GM18858 (cell line): ENCODE data around the gene MYOG.

Experiments
- ATAC-seq: cut with Tn5 transposase; IDR thresholded peaks from one replicate; pipeline ENCODE4 v1.9.1; 2021; ENCODE audit not compliant: unreplicated experiment

MYOG gene

DNA sequence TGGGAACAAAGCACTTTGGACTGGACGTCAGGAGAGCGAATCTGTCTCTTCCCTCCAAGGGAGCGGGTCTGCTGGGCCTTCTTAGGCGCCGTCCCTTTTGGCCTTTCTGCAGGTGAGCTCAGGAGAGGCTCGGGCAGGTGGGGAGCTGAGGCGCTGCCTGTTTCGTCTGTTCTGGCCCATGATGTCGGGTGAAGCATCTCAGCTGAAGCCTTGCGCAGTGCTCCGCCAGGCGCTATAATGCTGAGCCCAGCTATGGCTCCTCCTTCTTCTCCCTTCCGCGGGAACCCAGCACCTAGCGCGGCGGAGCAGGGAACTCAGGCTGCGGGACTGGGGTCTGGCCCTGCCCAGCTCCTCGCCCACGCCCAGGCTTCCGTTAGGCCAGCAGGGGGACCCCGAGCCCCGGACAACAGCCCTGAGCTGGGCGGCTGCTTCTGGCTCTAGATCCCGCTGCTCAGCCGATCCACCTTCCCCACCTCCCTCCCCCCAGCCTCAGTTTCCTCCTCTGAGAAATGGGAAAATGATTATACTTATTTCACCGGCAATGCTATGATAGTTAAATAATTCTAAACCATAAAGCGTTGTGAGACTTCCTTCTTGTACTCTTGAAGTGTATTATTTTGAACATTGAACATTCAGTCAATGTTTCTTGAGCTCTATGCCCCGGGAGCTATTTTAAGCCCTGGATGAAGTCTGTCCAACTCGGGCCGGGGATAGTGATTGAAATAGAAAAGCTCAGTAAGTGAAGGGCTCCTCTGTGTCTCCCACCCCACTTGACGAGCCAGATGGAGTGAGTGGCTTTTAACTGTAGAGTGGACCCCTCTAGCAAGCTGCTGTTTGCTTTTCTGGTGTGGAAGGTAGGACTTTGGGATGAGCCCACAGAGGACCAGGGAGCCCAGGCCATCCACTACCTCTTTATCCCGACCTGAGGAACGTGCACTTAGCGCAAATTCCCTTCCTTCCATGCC, 32.1 kb upstream of the MYOG start:
- ATAC-seq, result no peak

DNA sequence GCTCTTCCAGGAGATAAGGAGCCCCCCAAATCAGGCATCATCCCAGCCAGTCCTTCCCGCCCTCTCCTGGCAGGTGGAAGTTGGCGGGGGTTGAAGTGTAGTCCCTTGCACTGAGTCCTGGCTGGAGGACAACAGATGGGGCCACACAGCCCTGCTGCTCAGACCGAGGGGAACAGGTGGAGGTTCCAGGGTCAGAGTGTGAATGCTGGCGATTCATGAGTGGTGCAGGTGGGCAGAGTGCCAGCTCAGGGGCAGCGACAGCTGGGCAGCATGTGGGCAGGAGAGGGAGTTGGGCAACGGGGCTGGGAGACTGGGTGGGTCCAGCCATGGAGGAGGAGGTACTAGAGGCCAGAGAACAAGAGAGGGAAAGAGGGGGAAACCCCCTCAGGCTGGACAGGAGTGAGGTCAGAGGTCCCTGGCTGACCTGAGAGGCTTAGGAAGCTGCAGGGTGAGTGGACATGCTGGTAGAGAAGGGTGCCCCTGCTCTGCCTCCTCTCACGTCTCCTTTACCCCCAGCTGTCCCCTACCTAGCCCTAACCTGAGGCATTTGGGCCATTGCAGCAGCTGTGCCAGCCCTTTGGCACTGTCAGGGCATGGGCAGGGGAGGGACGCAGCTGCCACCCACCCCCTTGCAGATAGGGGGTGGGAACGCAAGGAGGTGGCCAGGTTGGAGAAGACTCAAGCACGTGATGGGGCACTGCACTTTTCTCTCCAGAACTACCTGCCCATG, 30.4 kb upstream of the MYOG start:
- no peak for ATAC-seq

DNA sequence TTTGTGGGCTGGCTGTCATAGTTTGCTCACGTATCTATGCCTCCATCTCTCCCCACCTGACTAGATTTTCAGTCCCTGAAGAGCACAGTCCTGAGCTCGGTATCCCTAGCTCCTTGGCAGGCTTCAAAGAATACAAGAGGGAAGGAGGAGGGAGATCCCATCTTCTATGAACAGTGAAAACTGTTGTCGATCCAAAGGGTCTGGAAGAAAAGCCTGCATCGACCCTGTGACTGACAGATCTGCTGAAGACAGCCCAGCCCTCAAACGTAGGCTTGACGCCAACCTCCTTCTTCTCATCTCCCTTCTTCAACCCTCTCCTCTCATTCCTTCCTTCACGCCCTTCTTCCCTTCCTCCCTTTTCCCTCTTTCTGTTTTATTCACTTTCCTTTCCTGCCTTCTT, 28.4 kb upstream of the MYOG start:
- no peak for ATAC-seq

DNA sequence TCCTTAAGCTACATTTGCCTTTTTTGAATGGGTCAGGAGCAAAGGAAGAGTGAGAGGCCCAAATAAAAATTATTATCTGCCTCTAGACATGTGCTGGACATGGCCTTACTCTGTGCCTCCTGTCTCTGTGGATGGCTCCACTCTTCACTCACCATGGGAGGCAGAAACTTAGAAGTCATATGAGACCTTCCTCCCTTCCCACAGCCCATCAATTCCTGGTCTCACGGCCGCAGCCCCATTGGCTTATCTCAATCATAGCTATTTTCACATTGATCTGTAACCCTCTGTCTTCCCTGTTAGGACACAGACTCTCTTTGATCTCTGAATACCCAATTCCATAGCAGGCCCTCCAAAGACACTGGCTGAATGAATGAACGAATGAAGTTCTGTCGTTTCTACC, 27.5 kb upstream of the MYOG start:
- ATAC-seq, result no peak

DNA sequence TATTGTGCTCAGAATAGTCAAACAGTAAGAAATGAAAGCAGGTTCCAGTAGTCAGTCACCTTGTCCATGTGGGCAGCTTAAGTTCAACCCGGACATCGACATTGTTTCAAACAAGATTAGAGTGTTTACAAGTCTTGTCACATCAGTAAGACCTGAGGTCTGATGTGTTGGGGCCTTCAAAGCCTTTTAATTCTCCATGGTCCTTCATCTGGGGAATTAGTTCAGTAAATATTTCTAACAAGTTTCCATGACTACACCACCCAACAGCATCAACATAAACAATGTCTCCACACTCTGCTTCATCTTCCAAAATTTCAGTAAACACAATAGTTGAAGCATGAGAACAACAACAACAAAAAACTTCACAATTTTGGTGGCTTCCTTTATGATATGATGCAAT, 26.7 kb upstream of the MYOG start:
- no peak for ATAC-seq

DNA sequence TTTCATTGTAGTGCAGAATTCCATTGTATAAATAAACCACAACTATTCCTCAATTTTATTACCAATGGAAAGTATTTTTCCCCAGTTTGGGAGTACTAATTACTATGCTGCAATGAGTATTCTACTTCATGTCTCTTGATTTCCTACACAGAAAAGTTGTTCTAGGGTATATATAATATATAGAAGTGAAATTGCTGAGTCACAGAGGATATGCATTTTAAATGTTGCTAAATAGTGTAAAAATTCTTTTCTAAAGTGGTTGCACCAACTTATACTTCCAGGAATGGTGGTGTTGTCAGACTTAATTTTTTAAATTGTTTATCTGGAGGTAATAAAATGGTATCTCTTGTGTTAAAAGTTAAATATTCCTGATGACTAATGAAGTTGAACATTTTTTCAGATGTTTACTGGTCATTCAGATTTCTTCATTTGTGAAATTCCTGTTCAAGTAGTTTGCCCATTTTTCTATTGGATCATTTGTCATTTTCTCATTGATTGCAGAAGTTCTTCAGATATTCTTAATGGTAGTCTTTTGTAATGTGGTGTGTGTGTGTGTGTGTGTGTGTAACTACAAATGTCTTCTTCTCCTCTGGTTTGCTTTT, 19.1 kb upstream of the MYOG start:
- ATAC-seq, result no peak

DNA sequence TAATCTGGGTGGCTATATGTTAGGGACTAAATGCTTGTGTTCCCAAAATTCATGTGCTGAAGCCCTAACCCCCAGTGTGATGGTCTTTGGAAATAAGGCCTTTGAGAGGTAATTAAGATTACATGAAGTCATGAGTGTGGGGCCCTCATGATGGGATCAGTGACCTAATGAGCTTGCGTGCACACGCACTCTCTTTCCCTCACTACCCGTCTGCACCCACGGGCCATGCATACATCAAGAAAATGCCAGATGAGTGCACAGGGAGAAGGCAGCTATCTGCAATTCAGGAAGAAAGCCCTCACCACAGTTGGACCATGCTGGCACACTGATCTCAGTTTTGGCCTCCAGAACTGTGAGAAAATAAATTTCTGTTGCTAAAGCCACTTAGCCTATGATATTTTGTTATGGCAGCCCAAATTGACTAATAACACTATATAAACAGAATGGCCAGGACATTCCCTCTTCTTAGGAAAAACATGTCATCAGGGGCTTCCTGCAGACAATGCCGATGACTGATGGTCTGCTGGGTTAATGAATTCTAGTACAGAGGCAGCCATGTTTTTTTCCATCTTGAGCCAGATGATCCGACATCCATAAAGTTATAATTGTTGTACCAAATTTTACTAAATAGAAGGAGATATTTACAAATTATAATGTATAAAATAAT, 18.1 kb upstream of the MYOG start:
- ATAC-seq, result no peak

DNA sequence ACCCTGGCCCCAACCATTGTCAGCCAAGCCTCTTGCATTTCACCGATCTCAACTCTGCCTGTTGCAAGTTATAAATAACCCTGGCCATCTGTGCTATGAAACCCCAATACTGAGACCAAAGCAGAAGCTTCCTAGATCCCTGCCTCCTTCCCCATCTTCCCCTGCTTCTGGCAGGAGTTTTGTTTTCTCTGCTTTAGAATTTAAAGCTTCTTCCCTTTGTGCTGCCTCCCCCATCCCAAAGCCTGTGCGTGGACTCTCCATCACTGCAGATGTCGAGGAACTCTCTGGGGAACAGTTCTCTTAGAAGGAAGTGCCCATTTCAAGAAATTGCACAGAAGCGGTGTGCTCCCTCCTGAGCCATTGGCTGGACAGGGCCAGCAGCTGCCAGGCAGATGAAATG, 17.4 kb upstream of the MYOG start:
- no peak for ATAC-seq

DNA sequence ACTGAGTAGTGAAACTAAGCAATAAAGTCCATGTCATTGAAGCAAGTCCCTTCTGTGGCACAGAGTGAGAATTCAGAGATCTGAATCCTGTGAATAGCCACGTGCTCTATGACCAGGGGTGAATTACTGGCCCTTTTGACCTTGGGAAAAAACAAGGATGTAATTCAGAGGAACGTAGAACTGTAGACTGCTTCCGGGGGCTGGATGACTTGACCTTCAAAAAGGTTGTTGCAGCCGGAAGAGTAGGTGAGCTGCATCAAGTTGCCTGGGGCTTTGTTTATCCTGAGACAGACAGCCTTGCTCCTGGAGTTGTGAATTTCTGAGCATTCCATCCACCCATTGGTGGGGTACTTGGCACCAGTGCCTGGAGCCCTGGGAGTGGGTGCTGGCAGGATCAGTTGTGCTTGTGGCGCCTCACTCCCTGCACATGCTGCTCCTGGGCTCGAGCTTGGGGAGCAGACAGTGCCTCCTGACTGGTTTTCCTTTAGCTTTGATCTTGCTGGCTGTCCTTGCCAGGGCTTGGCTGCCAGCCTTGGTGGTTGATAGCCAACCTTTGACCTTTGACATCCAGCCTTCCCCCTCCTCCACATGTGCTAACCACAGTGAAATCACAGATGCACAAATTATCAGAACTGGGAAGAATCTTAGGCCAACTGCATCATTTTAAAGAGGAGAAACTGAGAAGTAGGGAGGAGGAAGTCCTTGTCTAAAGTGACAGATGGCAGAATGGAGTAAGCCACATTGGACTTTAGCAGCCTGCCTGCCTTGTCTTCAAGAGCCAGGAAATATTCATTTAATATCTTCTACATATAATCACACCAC, 16.2 kb upstream of the MYOG start:
- ATAC-seq, result no peak

DNA sequence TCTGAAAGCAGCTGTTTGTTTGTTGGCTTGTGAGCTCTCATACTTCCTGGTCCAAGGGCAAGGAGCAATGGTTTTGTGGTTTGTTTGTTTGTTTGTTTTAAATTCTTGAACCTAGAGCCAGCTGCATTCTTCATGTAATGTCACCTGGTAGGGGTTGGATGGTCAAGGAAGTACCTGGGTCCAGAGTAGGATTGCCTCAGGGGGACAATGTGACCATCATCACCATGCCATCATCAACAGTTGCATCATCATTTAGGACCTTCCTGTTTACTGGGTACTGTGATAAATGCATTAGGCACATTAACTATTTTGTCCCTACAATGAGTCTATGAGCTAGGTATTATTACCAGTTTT, 14.7 kb upstream of the MYOG start:
- no peak for ATAC-seq

DNA sequence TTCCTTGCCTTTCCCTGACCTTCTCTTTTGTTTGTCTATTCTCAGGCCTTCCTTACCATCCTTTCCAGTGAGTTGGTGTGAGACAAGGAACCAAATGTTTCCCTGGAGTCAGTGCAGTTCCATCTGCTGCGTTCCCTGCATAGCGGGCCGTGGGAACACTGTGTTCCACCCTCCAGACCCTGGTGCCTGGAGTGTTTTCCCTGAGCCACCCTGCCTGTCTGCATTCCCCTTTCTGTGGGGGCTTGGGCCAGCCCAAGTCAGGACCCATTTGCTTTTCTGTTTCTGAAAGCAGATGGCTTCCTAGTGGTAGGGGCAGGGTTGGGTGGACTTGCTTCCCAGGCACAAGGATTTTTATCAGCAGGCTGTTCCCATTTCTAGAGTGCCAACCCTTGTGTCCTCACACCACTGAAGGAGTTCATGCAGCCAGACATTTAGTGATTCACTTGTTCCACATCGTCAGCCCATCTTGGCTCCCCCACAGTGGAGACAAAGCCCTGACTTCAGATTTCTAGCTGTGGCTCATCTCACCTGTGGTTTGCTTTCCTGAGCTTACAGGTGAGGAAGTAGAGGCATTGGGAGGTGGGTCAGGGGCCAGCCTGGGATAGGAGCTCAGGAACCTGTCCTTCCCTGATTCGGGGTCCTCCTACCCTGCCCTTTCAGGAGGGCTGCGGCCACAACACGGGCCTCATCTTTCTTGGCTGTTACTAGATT, 14.1 kb upstream of the MYOG start:
- no peak for ATAC-seq

DNA sequence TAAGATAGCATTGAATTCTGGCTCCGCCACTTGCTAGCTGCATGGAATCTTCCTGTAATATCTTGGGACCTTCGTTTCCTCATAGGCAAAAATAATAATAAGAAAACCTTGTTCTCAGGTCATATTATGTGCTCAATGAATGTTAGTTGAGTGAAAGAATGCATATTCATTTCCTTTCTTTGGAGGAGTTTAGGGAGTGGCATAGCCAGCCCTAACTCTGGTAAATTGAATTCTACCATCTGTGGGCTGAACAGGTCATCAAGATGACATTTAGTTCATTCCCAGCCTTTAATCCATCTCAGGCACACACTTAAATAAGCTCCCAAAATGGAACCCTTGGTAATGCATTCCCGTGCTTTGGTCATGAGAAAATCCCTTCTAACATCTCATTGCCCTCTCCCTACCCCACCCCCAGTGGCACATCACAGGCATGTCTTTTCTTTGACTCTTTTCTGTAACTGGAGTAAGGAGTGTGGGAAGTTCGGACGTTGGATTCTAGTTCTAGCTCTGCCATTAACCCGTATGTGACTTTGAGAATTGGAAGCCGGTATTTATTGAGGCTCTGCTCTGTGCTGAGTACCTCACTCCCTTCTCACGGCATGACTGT, 13.2 kb upstream of the MYOG start:
- ATAC-seq, result no peak

DNA sequence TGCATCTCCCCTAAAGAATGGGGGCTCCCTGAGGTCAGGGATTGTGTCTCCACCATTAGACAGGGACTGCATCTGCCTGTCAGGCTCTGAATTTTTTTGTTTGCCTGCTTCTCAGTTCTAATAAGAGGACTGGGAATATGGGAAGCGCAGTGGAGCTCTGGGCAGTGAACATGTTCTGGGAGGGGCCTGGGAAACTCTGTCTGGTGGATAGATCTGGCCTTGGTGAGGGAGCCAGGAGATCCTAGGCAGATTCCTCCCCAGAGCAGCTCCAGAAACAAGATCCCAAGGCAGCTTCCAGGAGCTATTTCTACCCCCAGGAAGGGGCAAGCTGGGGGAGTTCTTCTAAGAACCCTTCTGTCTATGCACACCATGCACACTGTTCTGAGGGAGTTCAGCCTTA, 12.6 kb upstream of the MYOG start:
- ATAC-seq, result no peak

DNA sequence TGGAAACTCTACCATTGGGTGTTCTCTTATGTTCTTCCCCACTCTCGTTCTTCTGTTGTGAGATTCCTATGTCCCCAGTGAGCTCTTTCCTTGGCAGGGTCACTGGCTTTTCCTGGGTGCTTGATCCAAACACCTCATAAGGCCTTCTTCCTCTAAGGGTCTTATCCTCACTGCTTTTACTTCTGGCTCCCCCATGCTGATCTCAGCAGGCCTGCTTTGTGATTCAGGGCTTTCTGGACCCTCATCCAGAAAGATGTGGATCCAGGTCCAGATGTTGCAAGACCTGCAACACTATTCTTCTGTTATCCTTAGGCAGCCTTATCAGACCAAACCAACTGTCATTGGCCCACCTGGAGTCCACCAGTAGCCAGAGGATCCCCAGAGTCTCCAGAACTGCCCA, 11.2 kb upstream of the MYOG start:
- ATAC-seq, result no peak

DNA sequence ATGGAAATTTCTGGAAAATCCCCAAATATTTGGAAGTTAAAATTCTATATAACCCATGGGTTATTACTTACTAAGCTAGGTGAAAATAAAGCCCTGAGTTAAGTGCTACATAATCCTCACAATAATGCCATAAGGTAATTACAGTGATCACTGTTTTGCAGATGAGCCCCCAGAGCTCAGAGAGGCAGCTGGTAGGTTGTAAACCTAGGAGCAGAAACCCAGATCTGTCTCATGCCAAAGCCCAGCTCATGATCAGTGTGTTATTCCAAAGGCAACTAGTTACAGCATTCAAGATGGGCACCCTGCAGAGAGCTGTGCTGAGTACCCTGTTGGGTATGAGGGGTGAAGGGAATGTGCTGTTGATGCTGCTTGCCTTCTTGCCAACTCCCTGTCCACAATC, 10.8 kb upstream of the MYOG start:
- no peak for ATAC-seq

DNA sequence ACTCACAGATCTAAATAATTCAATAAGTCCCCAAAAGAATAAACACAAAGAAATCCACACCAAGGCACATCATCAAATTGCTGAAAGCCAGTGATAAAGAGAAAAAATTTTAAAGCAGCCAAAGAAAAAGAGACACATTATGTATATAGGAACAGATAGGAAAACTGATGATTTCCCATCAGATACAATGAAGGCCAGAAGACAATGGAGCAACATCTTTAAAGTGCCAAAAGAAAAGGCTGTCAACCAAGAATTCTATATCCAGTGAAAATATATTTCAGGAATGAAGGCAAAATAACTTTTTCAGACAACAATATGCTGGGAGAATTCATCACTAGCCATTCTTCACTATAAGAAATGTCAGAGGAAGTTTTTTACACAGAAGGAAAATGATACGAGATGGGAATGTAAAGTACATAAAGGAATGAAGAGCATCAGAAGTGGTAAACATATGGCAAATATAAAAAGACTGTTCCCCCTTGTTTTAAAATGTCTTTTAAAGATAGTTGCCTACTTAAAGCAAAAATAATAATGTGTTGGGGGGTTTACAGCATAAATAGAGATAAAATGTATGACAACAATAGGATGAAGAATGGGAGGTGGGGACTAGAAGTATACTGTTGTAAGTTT, 9.4 kb upstream of the MYOG start:
- no peak for ATAC-seq

DNA sequence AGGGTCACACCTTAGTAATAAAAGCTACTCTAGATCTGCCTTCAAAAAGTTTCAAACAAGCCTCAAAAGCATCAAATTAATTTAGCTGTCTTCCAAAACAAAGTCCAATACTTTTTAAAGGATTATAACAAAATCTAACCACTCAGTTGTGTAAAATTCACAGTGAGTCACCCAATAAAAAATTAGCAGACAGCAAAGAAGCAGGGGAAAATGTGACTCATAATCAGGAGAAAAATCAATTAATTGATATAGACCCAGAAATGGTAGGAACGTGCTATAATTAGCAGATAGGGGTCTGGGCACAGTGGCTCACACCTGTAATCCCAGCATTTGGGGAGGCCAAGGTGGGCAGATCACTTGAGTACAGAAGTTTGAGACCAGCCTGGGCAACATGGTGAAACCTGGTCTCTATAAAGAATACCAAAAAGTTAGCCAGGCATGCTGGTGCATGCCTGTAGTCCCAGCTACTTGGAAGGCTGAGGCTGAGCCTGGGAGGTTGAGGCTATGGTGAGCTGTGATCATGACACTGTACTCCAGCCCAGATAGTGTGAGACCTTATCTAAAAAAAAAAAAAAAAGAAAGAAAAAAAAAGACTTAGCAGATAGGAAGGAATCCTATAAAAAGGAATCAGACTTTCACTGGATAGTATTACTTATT, 8.1 kb upstream of the MYOG start:
- no peak for ATAC-seq

DNA sequence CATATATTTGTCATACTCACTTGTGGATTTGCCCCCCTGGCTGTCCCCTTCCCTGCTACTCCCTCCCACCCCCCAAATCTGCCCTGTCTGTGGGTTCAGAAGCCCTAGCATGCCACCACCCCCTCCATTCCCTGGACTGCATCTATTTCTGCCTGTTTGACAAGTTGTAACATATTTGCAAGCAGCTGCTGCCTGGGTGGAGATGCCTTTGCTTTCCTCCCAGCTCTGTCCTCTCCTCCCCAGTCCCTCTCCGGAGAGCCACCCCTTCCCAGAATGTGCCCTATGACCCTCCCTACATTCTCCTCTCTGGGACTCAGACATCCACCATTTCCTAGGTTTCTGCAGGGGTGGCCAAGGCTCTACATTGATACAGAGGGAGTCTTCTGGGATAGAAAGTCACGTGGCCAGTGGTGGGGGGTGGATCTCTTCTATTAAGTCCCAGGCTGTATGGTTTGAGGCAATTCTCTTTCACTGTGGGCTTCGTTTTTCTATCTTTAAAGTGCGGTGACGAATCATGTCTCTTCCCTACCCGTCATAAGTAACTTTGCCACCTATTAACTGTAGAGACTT, 6.0 kb upstream of the MYOG start:
- ATAC-seq, result no peak

DNA sequence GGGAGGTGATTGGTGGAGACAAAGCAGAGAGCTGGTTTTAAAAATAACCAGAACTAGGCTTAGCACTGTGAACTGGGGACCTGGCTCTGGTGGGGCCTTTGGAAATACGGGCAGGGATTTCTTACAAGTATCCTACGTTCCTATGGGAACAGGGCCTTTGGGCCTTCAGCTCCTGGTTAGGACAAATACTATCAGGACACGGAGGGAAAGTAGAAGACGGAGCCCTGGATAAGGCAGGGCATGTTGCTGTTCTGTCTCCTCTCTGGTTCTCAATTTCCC, 5.3 kb upstream of the MYOG start:
- ATAC-seq, result no peak
